GM12864 (cell line): ENCODE results near the gene IKZF3.
"Not testable (repeated sequence)": the region's sequence is repeated elsewhere in the genome, so short reads cannot be mapped to it uniquely, and the experiment has no call there.

Source experiments
- DNase-seq: peaks from one replicate; pipeline ENCODE4 v3.0.0-alpha.2; 2011; ENCODE audit warnings: low read depth
- H3K4me3 ChIP-seq: 2 replicates; pipeline ENCODE4 v1.5.1; 2011; ENCODE audit warnings: mild to moderate bottlenecking, low read depth, low read length, control low read depth
- TF ChIP-seq, protein P1 (sequence below): IDR thresholded peaks from 2 replicates; pipeline ENCODE4 v1.5.1; 2011; ENCODE audit warnings: low read depth, mild to moderate bottlenecking, moderate library complexity, low read length, control low read depth, inconsistent platforms; ENCODE audit errors: missing control alignments

The IKZF3 gene

DNA sequence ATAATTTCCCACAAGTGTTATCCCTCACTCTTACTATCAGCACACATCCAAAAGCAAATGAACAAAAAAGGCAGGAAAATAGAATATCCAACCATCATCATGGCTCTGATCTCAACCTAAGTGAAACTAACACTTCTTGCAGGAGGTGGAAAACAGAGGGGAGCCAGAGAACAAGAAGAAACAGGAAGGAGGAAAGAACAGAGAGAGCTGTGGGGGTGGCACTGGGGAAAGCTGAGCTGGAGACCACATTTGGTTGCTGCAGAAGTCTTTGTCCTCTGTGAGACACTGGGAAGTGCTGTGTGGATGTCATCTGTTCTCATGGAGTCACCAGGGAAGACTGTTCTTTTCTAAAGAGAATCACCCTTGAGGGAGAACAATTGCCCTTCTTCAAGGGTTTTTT, 91.7 kb downstream of the IKZF3 start:
- DNase-seq, result no peak
- H3K4me3 ChIP-seq, result no peak overlapping the region; the same call in 1 of the 2 replicates
- TF ChIP-seq, protein P1, sequence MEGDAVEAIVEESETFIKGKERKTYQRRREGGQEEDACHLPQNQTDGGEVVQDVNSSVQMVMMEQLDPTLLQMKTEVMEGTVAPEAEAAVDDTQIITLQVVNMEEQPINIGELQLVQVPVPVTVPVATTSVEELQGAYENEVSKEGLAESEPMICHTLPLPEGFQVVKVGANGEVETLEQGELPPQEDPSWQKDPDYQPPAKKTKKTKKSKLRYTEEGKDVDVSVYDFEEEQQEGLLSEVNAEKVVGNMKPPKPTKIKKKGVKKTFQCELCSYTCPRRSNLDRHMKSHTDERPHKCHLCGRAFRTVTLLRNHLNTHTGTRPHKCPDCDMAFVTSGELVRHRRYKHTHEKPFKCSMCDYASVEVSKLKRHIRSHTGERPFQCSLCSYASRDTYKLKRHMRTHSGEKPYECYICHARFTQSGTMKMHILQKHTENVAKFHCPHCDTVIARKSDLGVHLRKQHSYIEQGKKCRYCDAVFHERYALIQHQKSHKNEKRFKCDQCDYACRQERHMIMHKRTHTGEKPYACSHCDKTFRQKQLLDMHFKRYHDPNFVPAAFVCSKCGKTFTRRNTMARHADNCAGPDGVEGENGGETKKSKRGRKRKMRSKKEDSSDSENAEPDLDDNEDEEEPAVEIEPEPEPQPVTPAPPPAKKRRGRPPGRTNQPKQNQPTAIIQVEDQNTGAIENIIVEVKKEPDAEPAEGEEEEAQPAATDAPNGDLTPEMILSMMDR, result no peak

DNA sequence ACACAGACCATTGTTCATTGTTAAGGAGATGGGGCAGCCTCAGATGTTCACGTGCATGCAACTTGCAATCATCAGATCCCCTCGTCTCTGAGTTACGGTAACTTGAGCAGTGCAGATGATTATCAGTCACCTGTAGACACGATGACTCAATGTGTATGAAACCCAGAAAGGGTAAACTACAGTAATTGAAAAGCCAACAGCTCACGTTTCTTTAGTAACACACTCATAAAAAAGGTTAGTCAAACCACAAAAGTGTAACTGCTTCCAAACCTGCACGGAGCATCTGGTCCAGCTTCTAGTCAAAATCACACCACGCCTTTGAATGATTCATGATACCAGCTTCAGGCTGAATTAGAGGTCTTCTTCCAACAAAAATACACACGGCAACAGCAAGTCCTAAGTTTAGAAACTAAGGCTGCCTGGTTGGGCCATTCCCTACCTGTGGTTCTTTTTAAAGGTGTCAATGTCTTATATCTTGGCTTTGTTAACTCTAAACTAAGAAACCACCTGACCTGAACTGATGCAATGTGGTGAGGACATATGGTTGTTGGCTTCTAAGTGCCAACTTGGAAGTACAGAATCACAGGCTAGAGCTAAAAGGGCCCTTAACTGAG, 94.0 kb downstream of the IKZF3 start:
- H3K4me3 ChIP-seq, result no peak overlapping the region
- no peak for DNase-seq
- TF ChIP-seq, protein P1, result no peak

DNA sequence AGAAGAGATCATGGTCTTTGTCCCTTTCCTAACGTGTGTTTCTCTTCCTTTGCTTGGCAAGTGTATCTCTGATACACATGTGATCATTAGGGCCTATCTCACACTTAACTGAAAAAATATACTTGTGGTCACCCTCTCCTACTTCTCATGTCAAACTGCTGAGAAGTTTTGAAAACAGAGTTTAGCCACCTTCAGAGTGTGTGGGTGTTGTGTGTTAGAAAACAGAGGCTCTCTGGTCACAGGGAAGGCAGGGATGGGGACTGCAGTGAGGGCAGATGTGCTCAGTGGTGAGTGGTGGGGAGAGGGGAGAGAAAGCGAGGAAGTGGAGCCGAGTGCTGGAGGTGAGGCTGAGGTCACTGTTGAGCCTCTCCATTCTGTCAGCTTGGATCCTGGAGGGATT, 97.0 kb downstream of the IKZF3 start:
- no peak for DNase-seq
- H3K4me3 ChIP-seq, result no peak overlapping the region
- TF ChIP-seq, protein P1, result no peak

DNA sequence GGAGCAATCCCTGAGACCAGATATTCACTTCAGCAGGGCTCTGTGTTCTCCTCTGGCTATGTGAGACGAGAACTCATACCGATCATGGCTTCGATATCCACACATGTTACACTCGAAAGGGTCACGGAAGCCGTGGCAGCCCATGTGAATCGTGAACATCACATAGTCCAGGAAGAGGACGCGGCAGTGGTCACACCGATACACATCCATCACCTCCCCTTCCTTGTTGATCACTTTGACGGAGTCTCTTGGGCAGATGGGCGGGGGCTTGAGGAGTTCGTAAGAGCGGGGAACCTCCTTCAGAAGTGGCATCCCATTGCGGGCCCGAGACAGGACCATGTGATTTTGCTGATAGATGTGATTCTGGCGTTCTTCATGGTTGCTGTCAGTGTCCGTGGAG, 98.3 kb downstream of the IKZF3 start:
- H3K4me3 ChIP-seq, result no peak overlapping the region
- TF ChIP-seq, protein P1, result no peak
- no peak for DNase-seq

DNA sequence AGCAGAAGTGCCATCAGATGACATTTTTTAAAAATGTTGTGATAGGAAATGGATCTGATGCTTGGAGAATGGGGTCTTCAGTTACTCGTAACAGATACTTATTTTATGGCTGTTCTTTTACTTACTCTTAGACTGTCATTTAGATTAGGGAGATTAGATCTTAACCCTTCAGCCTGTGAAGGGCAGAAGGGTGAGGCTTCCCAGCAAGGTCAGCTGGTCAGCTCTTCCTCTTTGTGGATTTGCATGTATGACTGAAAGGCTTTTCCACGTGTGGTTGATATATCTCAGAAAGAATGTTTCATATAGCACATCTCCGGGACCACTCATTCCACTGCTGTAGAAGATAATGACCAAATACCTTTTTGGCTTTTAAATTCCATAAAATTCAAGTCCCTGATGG, 98.9 kb downstream of the IKZF3 start:
- H3K4me3 ChIP-seq, result no peak overlapping the region
- TF ChIP-seq, protein P1, result no peak

DNA sequence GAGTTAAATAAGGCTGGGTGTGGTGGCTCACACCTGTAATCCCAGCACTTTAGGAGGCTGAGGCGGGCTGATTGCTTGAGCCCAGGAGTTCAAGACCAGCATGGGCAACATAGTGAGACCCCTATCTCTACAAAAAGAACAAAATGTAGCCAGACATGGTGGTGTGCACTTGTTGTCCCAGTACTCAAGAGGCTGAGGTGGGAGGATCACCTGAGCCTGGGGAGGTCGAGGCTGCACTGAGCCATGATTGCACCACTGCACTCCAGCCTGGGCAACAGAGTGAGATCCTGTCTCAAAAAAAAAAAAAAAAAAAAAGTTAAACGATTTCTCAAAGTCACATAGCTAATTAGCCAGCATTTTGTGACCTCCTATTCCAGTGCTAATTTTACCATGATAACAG, 99.9 kb downstream of the IKZF3 start:
- H3K4me3 ChIP-seq, DNase-seq: not testable (repeated sequence)

More for the DNA sequence above, 98.9 kb downstream of the IKZF3 start:
- DNase-seq, result no peak

DNA sequence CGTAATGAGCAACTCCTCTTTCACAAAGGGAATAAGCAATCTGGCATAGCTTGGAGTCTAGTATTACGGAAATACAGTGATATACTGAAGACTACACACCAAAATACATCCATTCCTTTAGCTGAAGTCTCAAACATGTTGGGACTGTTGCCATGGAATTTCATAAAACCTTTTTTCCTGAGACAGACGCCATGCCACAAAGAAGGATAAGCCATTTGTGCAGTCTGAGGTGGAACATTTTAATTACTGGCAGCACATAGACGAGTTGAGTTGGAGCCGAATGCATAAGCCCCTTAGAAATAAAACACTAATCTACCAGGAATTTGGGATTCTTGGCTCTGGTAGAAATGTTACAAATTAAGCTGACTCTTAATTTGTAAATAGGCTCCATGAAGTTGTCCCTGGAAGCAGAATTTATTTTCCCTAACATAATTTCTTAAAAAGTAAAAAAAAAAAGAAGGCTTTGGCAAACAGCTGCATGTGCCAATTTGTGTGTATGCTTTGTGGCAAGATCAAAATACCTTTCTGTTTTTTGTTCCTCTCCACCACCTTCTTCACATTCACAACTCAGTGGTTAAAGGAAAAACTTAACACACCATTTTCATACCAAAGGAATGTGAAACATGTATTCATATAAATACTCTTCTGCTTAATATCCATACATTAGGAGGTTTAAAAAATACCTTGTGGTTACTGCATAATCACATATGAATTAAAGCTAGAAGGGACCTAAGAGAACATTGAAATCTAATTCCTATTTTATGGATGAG, 100.9 kb downstream of the IKZF3 start:
- TF ChIP-seq, protein P1, result no peak
- no peak overlapping the region for H3K4me3 ChIP-seq
- no peak for DNase-seq
